ENCODE measurements around the gene TNS1.

Gene TNS1

DNA sequence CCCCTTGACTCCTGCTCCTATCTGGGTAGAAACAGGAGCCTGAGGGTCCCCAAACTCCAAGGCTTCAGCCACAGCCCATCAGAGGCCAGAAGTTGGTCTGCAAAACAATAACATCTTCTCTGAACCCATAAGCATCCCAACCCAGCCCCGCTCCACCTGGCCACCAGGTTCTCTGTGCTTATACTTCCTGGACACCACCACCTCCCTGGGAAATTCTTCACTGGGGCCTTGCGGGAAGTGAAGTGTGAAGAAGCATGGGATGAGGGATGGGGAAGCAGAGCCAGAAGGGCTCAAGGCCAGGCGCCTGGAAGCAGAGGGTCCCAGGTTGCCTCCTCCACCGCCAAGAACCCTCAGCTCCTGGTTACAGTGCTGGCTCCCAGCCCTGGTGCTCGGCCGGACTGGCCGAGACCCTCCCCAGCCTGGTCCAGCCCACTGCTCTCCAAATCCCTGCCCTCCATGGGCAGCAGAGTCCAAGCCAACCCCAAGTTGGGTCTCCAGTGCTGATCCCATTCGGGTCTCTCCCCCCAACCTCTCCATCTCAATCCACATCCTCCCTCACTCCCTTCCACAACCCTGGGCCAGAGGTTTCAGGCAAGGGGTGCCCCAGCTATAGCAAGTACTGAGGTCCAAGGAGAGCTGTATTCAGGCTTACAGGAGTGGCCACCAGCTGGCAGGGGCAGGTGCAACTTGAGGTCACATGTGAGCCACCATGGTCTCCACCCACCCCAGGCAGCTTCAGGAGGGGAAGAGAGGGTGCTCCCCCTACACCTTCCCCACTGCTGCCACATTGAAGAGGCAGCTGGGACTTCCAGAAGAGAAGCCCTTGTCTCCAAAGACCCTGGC is 60.7 kb downstream of the TNS1 start:
- Histone ChIP-seq H3K27me3 (no peaks in the 10 kb centered on the region), H3K4me3 (ENCODE audit: low read depth, low read length) (no peak overlapping the region), H3K9me3 (no peaks in the 10 kb centered on the region), H3K4me1 (peaks cover 21% of the 10 kb centered on the region), H3K36me3 (no peaks in the 10 kb centered on the region)
- no peak for TF ChIP-seq CTCF (IDR thresholded peaks at IDR 0.05; ENCODE audit: low read depth, low read length)
- DNase-seq: no peak

- Histone ChIP-seq H3K36me3 (no peaks in the 10 kb centered on the region), H3K27me3 (no peaks in the 10 kb centered on the region), H3K4me3 (ENCODE audit: low read depth, low read length) (no peak overlapping the region), H3K9me3 (no peaks in the 10 kb centered on the region), H3K4me1 (peaks cover 24% of the 10 kb centered on the region)
- TF ChIP-seq CTCF (IDR thresholded peaks at IDR 0.05; ENCODE audit: low read depth, low read length): no peak
- DNase-seq: no peak
Measured at GRCh38 chr2:217941339-217941738, 61.5 kb downstream of the TNS1 start.

DNA sequence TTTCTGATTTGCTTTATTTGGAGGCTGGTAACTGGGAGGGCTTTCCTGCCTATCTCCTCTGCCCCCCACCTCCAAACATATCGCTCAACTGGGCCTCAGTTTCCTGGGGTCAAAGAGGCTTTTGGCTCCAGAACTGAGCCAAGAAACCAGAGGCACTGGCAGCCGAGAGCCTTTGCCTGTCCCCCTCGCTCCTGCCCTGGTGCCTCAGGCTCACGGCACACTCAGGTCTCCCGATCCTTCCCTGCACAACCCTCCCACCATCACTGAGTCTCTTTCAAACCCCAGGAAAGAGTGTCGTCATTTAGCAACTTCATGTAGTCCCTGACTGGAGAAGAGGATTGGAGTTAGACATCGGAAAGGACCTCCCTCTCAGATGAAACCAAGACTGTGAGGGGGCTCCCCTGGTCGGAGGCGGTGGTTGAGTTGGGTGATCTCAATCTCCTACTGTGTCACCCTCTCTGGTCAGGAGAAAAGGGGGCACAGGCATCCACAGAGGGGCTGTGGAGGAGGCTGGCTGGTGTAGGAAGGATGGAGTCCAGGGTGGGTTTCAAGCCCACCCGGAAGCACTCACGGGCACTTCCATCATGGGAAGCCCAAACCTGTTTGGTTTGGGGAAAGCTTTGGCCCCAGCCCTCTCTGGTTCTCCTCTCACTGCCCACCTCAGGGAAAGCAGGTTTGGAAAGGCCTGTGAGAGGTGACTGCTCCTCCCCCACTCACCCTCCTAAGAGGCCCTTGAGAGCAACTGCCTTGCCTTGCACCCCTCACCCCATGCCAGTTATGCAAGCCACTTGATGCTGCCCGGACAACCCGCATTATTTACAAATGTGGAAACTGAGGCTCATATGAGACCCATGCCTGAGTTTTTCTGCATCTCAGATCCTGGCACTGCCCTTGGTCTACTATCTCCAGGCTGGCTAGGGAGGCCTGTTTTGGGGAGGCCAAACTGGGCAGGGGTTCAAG is 62.3 kb downstream of the TNS1 start:
- no peaks in the 10 kb centered on the region for H3K27me3 ChIP-seq
- TF ChIP-seq CTCF (IDR thresholded peaks at IDR 0.05; ENCODE audit: low read depth, low read length): no peak
- no peak overlapping the region for H3K4me3 ChIP-seq (ENCODE audit: low read depth, low read length)
- peaks cover 32% of the 10 kb centered on the region for H3K4me1 ChIP-seq
- no peaks in the 10 kb centered on the region for H3K36me3 ChIP-seq
- DNase-seq: no peak
- no peaks in the 10 kb centered on the region for H3K9me3 ChIP-seq

GRCh38 chr2:217939629-217940245 is 63.1 kb downstream of the TNS1 start:
- Histone ChIP-seq H3K36me3 (no peaks in the 10 kb centered on the region), H3K4me1 (peaks cover 40% of the 10 kb centered on the region), H3K27me3 (no peaks in the 10 kb centered on the region), H3K9me3 (no peaks in the 10 kb centered on the region), H3K4me3 (ENCODE audit: low read depth, low read length) (no peak overlapping the region)
- no peak for DNase-seq
- no peak for TF ChIP-seq CTCF (IDR thresholded peaks at IDR 0.05; ENCODE audit: low read depth, low read length)

DNA sequence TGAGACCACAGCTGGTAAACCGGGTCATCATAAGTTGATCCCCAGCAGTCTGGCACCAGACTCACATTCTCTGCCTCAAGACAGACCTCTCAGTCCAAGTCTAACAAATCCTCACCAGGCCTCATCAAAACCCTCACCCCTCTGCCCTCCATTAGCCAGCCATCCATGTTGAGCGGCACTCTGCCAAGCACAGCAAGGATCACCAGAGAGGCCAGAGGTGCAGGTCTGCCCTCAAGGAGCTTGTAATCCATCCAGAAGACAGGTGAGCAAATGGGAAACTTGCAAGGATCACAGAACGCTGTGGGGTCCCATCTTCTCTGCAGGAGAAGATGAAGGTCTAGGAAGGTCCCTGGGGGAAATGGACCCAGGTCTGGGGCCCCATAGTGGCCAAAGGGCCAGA is 63.6 kb downstream of the TNS1 start:
- Histone ChIP-seq H3K9me3 (no peaks in the 10 kb centered on the region), H3K4me3 (ENCODE audit: low read depth, low read length) (no peak overlapping the region), H3K27me3 (no peaks in the 10 kb centered on the region), H3K36me3 (no peaks in the 10 kb centered on the region), H3K4me1 (peaks cover 45% of the 10 kb centered on the region)
- no peak for DNase-seq
- no peak for TF ChIP-seq CTCF (IDR thresholded peaks at IDR 0.05; ENCODE audit: low read depth, low read length)

Measured in BE2C (cell line).